Ovary (tissue), 9 donors: ENCODE measurements around the gene ARG2. TPM values are rescaled to one million over a fixed set of nuclear protein-coding genes. Genes with fewer than 3 reads are reported as not detected.

Experiments
- DNase-seq, 5 donors: peaks; one replicate each; pipeline ENCODE4 v3.0.0-alpha.2; 2019 to 2020
- H3K27ac ChIP-seq, 2 donors: fragments of 200-600 bp; one replicate each; pipeline versions ENCODE4 v1.5.1 to v1.8.0; 2019 to 2022
- H3K27me3 ChIP-seq: fragments of 200-600 bp; one replicate; pipeline ENCODE4 v1.8.0; 2022
- H3K36me3 ChIP-seq: fragments of 200-600 bp; sonication (generic); one replicate; pipeline ENCODE4 v1.5.1; 2019
- H3K4me1 ChIP-seq: one replicate; pipeline ENCODE4 v1.8.1; 2013; ENCODE audit warnings: mild to moderate bottlenecking, moderate library complexity; ENCODE audit not compliant: insufficient read depth
- H3K4me3 ChIP-seq: fragments of 200-600 bp; sonication (generic); one replicate; pipeline ENCODE4 v1.5.1; 2017
- H3K9me3 ChIP-seq, 2 donors: fragments of 200-600 bp in 1 of 2; sonication (generic) in 1 of 2; one replicate each; pipeline versions ENCODE4 v1.5.1 to v1.8.1; 2013 to 2019; ENCODE audit warnings: mild to moderate bottlenecking in 1 of 2, moderate library complexity in 1 of 2
- EP300 ChIP-seq: sonication (generic); formaldehyde crosslinking; IDR thresholded peaks from one replicate; pipeline ENCODE4 v1.6.1; 2017; ENCODE audit warnings: antibody characterized with exemption
- POLR2A ChIP-seq: fragments of 450-650 bp; IDR thresholded peaks from one replicate; pipeline ENCODE4 v1.6.1; 2017; ENCODE audit warnings: antibody characterized with exemption, mild to moderate bottlenecking, moderate library complexity
- WGBS, 3 donors: extraction: QIAGEN DNeasy Blood & Tissue Kit in 1 of 3; methylation state at CpG; one replicate each; pipeline versions ENCODE4 v1.1.5 to v1.1.7; 2013 to 2017; 5-methylcytosine and 5-hydroxymethylcytosine counted together
- intact Hi-C, 4 donors: fragments of 100-400 bp; cut with DNase I; formaldehyde crosslinking; loops; one replicate each; pipeline versions ENCODE4 v1.11.0 to v1.15.1; 2022 to 2023
- polyA plus RNA-seq, 2 donors: library from polyadenylated mRNA; stranded (reverse); fragments of 200-250 nt in 1 of 2; fragments of 350-450 nt in 1 of 2; fragmentation: Illumina TruSeq in 1 of 2; extraction: RNeasy Lipid Tissue Mini Kit (QIAGEN cat#74804) in 1 of 2; gene quantifications; one replicate each; pipeline ENCODE4 v1.2.3, GENCODE V29; 2013 to 2014
- total RNA-seq, 7 donors: library from RNA; depleted of rRNA in 2 of 7; stranded (reverse); fragments of >200 nt in 2 of 7; fragmentation: NEBNext Ultra II Directional in 3 of 7; extraction: Animal tissue kit (Norgen Biotek cat#: 25700) in 3 of 7; gene quantifications; one replicate each; pipeline versions ENCODE4 v1.1.0 to v1.2.4, GENCODE V29; 2016 to 2023
- TF ChIP-seq, protein P1 (sequence below), 3 donors: fragments of 450-650 bp in 2 of 3; fragments of 200-600 bp in 1 of 3; IDR thresholded peaks; one replicate each; pipeline versions ENCODE4 v1.5.1 to v1.8.0; 2016 to 2022; ENCODE audit warnings: antibody characterized with exemption in 3 of 3, mild to moderate bottlenecking in 1 of 3
- donor health status: DM: no; HTN: no; CAD: no; lungs with moderate emphysema.
- donor health status: DM: no; HTN: no; CAD: no.
- donor health status: Bipolar disorder and iron deficiency.
- donor health status: DM: yes; HTN: yes; CAD: no.
- donor health status: DM: no; HTN: no; CAD: no.
- donor health status: DM: yes; HTN: yes; CAD: no.

The ARG2 gene
- total and polyA plus RNA-seq, 9 donors: 1.4 to 33.7 (median 4.4) TPM

DNA sequence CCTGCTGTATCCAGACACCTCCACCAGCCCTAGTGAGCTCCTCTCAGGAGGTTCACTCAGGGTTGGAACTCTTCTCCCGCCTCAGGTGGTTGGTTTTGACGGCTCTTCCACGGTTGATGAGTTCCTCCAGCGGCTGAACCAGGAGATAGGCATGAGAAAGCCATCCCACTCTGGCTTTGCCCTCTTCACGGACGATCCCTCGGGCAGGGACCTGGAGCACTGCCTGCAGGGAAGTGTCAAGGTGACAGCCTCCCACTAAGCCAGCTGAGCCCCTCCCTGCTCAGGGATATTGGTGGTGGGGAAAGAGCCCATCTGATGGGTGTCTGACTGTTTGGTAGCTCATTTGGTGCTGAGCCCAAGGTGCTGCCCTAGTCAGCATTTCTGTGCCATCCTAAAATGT lies 40.1 kb upstream of the ARG2 start:
- intact Hi-C loops: loop anchor here in 3 of 4 donors (5.0 to 10.0 kb wide), 3 partner anchors 125 to 155 kb away; partner anchors contain the start of gene RDH12 (in 2 of the 3)
- WGBS, 3 donors: 83 to 90% (median 85%) methylated on average over 7 of the region's 7 CpGs
- Histone ChIP-seq H3K27ac (no peak overlapping the region), H3K36me3 (no peaks in the 10 kb centered on the region), H3K9me3 (no peaks in the 10 kb centered on the region), H3K27me3 (no peaks in the 10 kb centered on the region), H3K4me1 (no peaks in the 10 kb centered on the region), H3K4me3 (no peak overlapping the region)
- no peak for DNase-seq
- TF ChIP-seq EP300: no peak

DNA sequence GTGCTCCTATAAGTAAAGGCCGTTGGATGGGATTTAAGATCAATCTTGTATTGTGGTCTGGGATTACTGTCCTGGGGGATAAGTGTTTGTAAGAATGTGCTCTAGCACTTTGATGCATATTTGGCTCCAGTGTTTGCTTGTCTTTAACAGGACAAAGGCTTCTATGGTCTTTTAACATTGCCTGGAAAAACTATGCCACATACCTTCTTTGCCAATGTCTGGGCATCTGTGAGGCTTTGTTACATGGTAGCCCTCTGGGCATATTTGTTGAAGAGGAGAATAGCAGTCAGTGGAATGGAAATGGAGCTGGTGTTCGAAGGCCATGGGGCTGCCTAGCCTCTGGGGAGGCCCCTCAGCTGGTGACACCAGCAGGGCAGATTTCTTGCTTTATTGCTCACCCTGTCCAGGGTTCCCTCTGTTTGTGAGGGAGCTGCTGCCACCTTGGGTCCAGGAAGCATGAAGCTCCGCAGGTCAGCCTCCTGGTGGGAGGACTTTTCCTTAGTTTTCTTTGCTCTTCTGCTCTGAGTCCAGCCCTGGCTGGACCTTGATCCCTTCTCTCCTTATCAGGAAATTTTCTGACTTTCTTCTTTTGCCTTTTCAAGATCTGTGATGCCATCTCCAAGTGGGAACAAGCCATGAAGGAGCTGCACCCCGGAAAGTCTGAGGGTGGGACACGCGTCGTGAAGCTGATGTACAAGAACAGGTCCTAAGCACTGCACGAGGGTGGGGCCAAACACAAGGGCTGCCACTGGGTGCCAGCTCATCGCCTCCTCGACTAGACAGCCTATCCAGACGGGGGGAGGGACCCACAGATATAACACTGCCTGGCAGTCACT lies 39.2 kb upstream of the ARG2 start:
- TF ChIP-seq POLR2A (no peak), EP300 (no peak)
- TF ChIP-seq, protein P1, sequence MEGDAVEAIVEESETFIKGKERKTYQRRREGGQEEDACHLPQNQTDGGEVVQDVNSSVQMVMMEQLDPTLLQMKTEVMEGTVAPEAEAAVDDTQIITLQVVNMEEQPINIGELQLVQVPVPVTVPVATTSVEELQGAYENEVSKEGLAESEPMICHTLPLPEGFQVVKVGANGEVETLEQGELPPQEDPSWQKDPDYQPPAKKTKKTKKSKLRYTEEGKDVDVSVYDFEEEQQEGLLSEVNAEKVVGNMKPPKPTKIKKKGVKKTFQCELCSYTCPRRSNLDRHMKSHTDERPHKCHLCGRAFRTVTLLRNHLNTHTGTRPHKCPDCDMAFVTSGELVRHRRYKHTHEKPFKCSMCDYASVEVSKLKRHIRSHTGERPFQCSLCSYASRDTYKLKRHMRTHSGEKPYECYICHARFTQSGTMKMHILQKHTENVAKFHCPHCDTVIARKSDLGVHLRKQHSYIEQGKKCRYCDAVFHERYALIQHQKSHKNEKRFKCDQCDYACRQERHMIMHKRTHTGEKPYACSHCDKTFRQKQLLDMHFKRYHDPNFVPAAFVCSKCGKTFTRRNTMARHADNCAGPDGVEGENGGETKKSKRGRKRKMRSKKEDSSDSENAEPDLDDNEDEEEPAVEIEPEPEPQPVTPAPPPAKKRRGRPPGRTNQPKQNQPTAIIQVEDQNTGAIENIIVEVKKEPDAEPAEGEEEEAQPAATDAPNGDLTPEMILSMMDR (IDR thresholded peaks at IDR 0.05): no peak
- no peaks in the 10 kb centered on the region for H3K36me3 ChIP-seq
- DNase-seq: no peak
- H3K27me3 ChIP-seq: no peaks in the 10 kb centered on the region
- H3K9me3 ChIP-seq: no peaks in the 10 kb centered on the region
- H3K4me1 ChIP-seq: no peaks in the 10 kb centered on the region
- no peak overlapping the region for H3K4me3 ChIP-seq
- no peak overlapping the region for H3K27ac ChIP-seq
- intact Hi-C loops: loop anchor here in 2 of 4 donors (5.0 to 10.0 kb wide), 2 partner anchors 124 to 127 kb away; partner anchors contain the start of gene RDH12 (in 1 of the 2)
- WGBS, 3 donors: 86 to 87% (median 86%) methylated on average over 11 of the region's 11 CpGs

DNA sequence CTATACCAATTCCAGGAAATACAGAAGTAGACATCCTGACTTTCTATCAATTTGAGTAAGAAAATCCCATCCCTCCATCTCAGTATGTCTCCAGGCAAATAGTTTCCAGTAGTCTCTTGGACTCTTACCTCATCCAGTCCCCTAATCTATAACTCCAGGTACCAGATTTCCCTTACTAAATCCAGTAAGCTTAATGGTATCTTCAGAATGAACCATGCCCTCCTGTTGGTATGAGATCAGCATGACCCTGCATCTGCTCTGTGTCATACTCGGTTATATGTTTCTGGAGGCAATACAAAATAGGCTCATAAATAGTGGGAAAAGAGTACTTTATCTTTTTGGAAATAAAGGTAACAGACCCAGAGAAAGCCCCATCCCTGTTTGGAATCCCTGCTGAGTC lies 38.1 kb upstream of the ARG2 start:
- Histone ChIP-seq H3K4me1 (no peaks in the 10 kb centered on the region), H3K27me3 (no peaks in the 10 kb centered on the region), H3K36me3 (no peaks in the 10 kb centered on the region), H3K4me3 (no peak overlapping the region), H3K9me3 (no peaks in the 10 kb centered on the region), H3K27ac (no peak overlapping the region)
- no peak for DNase-seq
- intact Hi-C loops: loop anchor here in 2 of 4 donors (5.0 to 10.0 kb wide), 2 partner anchors 123 to 126 kb away; partner anchors contain the start of gene RDH12 (in 1 of the 2)
- 69 to 79% (median 76%) methylated on average over 1 of the region's 1 CpG for WGBS, 3 donors
- no peak for TF ChIP-seq POLR2A
- no peak for TF ChIP-seq EP300
- TF ChIP-seq, protein P1 (IDR thresholded peaks at IDR 0.05): no peak

DNA sequence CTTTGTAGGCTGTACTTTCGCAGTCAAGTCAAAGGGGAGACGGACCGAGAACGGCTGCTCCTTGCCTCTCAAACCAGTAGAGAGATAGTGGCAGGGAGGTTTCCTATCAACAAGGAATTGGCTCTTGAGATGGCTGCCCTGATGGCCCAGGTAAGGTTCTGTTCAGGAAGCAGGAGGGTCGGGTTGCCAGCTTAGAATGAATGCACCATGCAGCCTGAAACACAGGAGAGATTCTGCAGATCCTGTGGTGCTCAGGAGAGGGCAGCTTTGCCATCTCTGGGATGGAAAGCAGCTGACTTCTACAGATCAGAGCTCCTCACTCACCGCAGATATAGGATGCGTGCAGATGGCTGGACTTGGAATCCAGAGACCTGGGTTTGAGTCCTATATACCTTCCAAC lies 37.7 kb upstream of the ARG2 start:
- WGBS, 3 donors: 69 to 83% (median 82%) methylated on average over 7 of the region's 7 CpGs
- intact Hi-C loops: loop anchor here in 2 of 4 donors (5.0 to 10.0 kb wide), 2 partner anchors 123 to 125 kb away; partner anchors contain the start of gene RDH12 (in 1 of the 2)
- Histone ChIP-seq H3K27me3 (no peaks in the 10 kb centered on the region), H3K4me3 (no peak overlapping the region), H3K4me1 (no peaks in the 10 kb centered on the region), H3K9me3 (no peaks in the 10 kb centered on the region), H3K27ac (no peak overlapping the region), H3K36me3 (no peaks in the 10 kb centered on the region)
- TF ChIP-seq, protein P1 (IDR thresholded peaks at IDR 0.05): no peak
- TF ChIP-seq EP300 (no peak), POLR2A (no peak)
- no peak for DNase-seq
